Rectal smooth muscle tissue (tissue), 1 donor: Measurements from ENCODE around the gene NOL8.

Source experiments
- H3K27ac ChIP-seq: one replicate; pipeline ENCODE4 v1.7.0; 2013; ENCODE audit warnings: low read depth, low read length, inconsistent platforms
- H3K27me3 ChIP-seq: one replicate; pipeline ENCODE4 v1.7.0; 2013; ENCODE audit warnings: low read length; ENCODE audit not compliant: control insufficient read depth, insufficient read depth
- H3K36me3 ChIP-seq: one replicate; pipeline ENCODE4 v1.7.0; 2013; ENCODE audit warnings: low read length; ENCODE audit not compliant: control insufficient read depth, insufficient read depth
- H3K4me1 ChIP-seq: one replicate; pipeline ENCODE4 v1.7.0; 2013; ENCODE audit warnings: low read length; ENCODE audit not compliant: control insufficient read depth, insufficient read depth
- H3K4me3 ChIP-seq: one replicate; pipeline ENCODE4 v1.7.0; 2013; ENCODE audit warnings: low read length
- H3K9ac ChIP-seq: one replicate; pipeline ENCODE4 v1.7.0; 2013; ENCODE audit warnings: low read length

Gene NOL8

GRCh38 chr9:92325269-92325990, at the start of gene NOL8, which contains the start of gene CENPP:
Gene NOL8 (minus strand): TSS chr9:92325350. CDS start chr9:92324161, 1,189 bp downstream.
Gene CENPP (plus strand): TSS chr9:92325953.
- peaks cover 9% of the 10 kb centered on the region for H3K36me3 ChIP-seq
- H3K27ac ChIP-seq: peak within 1 kb of the TSS; percentile 100
- peak within 1 kb of the TSS; percentile 98 for H3K9ac ChIP-seq
- peak within 1 kb of the TSS; percentile 79 for H3K4me3 ChIP-seq
- peaks cover 12% of the 10 kb centered on the region for H3K4me1 ChIP-seq
- no peaks in the 10 kb centered on the region for H3K27me3 ChIP-seq

GRCh38 chr9:92373167-92373566, 48.0 kb upstream of the NOL8 start:
- no peak overlapping the region for H3K4me3 ChIP-seq
- H3K27me3 ChIP-seq: no peaks in the 10 kb centered on the region
- no peak overlapping the region for H3K9ac ChIP-seq
- no peak overlapping the region for H3K27ac ChIP-seq
- no peaks in the 10 kb centered on the region for H3K4me1 ChIP-seq
- H3K36me3 ChIP-seq: no peaks in the 10 kb centered on the region

- Histone ChIP-seq H3K27ac (no peak overlapping the region), H3K4me3 (no peak overlapping the region), H3K36me3 (no peaks in the 10 kb centered on the region), H3K27me3 (no peaks in the 10 kb centered on the region), H3K9ac (no peak overlapping the region), H3K4me1 (no peaks in the 10 kb centered on the region)
Measured at GRCh38 chr9:92369075-92369474, 43.9 kb upstream of the NOL8 start.

- peaks cover 2% of the 10 kb centered on the region for H3K4me1 ChIP-seq
- H3K27ac ChIP-seq: no peak overlapping the region
Measured at GRCh38 chr9:92360083-92360482, 34.9 kb upstream of the NOL8 start.

GRCh38 chr9:92359394-92359995, 34.3 kb upstream of the NOL8 start:
- H3K36me3 ChIP-seq: no peaks in the 10 kb centered on the region
- H3K27ac ChIP-seq: peak overlapping the region; percentile 61
- no peaks in the 10 kb centered on the region for H3K27me3 ChIP-seq
- H3K4me1 ChIP-seq: peaks cover 2% of the 10 kb centered on the region
- no peak overlapping the region for H3K9ac ChIP-seq
- no peak overlapping the region for H3K4me3 ChIP-seq

More at GRCh38 chr9:92360083-92360482, 34.9 kb upstream of the NOL8 start:
- H3K36me3 ChIP-seq: no peaks in the 10 kb centered on the region
- no peak overlapping the region for H3K4me3 ChIP-seq
- H3K9ac ChIP-seq: no peak overlapping the region
- no peaks in the 10 kb centered on the region for H3K27me3 ChIP-seq

- H3K27me3 ChIP-seq: no peaks in the 10 kb centered on the region
- H3K27ac ChIP-seq: peak overlapping the region; percentile 7
- peaks cover 2% of the 10 kb centered on the region for H3K4me1 ChIP-seq
- H3K4me3 ChIP-seq: no peak overlapping the region
- H3K9ac ChIP-seq: no peak overlapping the region
- H3K36me3 ChIP-seq: no peaks in the 10 kb centered on the region
Measured at GRCh38 chr9:92353051-92353450, 27.9 kb upstream of the NOL8 start.

GRCh38 chr9:92350740-92351133, 25.6 kb upstream of the NOL8 start:
- Histone ChIP-seq H3K27ac (peak overlapping the region; percentile 68), H3K36me3 (no peaks in the 10 kb centered on the region), H3K9ac (no peak overlapping the region), H3K4me3 (no peak overlapping the region), H3K27me3 (no peaks in the 10 kb centered on the region), H3K4me1 (peaks cover 2% of the 10 kb centered on the region)

GRCh38 chr9:92349771-92350739, 24.9 kb upstream of the NOL8 start:
- no peaks in the 10 kb centered on the region for H3K27me3 ChIP-seq
- H3K4me1 ChIP-seq: peaks cover 2% of the 10 kb centered on the region
- H3K27ac ChIP-seq: peak overlapping the region; percentile 68
- H3K9ac ChIP-seq: no peak overlapping the region
- H3K36me3 ChIP-seq: no peaks in the 10 kb centered on the region
- H3K4me3 ChIP-seq: no peak overlapping the region

GRCh38 chr9:92345582-92345981, 20.4 kb upstream of the NOL8 start:
- Histone ChIP-seq H3K27me3 (no peaks in the 10 kb centered on the region), H3K27ac (no peak overlapping the region), H3K4me1 (peaks cover 10% of the 10 kb centered on the region), H3K36me3 (no peaks in the 10 kb centered on the region), H3K4me3 (no peak overlapping the region), H3K9ac (no peak overlapping the region)

GRCh38 chr9:92342825-92343488, 17.8 kb upstream of the NOL8 start:
- H3K4me3 ChIP-seq: no peak overlapping the region
- H3K4me1 ChIP-seq: peaks cover 7% of the 10 kb centered on the region
- H3K9ac ChIP-seq: no peak overlapping the region
- H3K36me3 ChIP-seq: peaks cover 2% of the 10 kb centered on the region
- H3K27ac ChIP-seq: peak overlapping the region; percentile 19
- H3K27me3 ChIP-seq: no peaks in the 10 kb centered on the region

GRCh38 chr9:92341578-92341977, 16.4 kb upstream of the NOL8 start:
- H3K9ac ChIP-seq: no peak overlapping the region

GRCh38 chr9:92333282-92333634, 8.1 kb upstream of the NOL8 start:
- Histone ChIP-seq H3K9ac (no peak overlapping the region), H3K4me3 (no peak overlapping the region), H3K27ac (no peak overlapping the region), H3K36me3 (no peaks in the 10 kb centered on the region), H3K4me1 (no peaks in the 10 kb centered on the region), H3K27me3 (no peaks in the 10 kb centered on the region)

More at GRCh38 chr9:92341578-92341977, 16.4 kb upstream of the NOL8 start:
- no peak overlapping the region for H3K4me3 ChIP-seq
- H3K4me1 ChIP-seq: peaks cover 7% of the 10 kb centered on the region
- no peaks in the 10 kb centered on the region for H3K27me3 ChIP-seq
- peaks cover 2% of the 10 kb centered on the region for H3K36me3 ChIP-seq
- no peak overlapping the region for H3K27ac ChIP-seq
